T-helper 2 cell treated with Interferon-gamma antibody and Interleukin-4, amounts not matched to agents 5 μg/mL and 100 μg/mL, for 36 hours (primary cell): ENCODE measurements around the gene C11orf86.
"Not testable (repeated sequence)": the region's sequence is repeated elsewhere in the genome, so short reads cannot be mapped to it uniquely, and the experiment has no call there.

Experiments used
- DNase-seq: peaks from one replicate; pipeline ENCODE4 v3.0.0; 2021; ENCODE audit warnings: low spot score
- H3K27ac Mint-ChIP-seq: one replicate; pipeline ENCODE4 v1.8.0; 2021; ENCODE audit warnings: mild to moderate bottlenecking, mixed read lengths
- H3K27me3 Mint-ChIP-seq: one replicate; pipeline ENCODE4 v1.8.0; 2021; ENCODE audit warnings: low read depth, mixed read lengths
- H3K36me3 Mint-ChIP-seq: one replicate; pipeline ENCODE4 v1.8.0; 2021; ENCODE audit warnings: low read depth, mixed read lengths
- H3K4me1 Mint-ChIP-seq: one replicate; pipeline ENCODE4 v1.8.0; 2021; ENCODE audit warnings: low read depth, mixed read lengths
- H3K4me3 Mint-ChIP-seq: one replicate; pipeline ENCODE4 v1.8.0; 2022; ENCODE audit warnings: mild to moderate bottlenecking, moderate library complexity, mixed read lengths
- H3K9me3 Mint-ChIP-seq: one replicate; pipeline ENCODE4 v1.8.0; 2021; ENCODE audit warnings: mixed read lengths

The C11orf86 gene

GRCh38 chr11:66957971-66958231 is 17.2 kb upstream of the C11orf86 start:
- H3K27ac Mint-ChIP-seq = peak overlapping the region; percentile 93
- H3K27me3 Mint-ChIP-seq = no peaks in the 10 kb centered on the region
- no peaks in the 10 kb centered on the region for H3K36me3 Mint-ChIP-seq
- DNase-seq = no peak
- peak overlapping the region; percentile 85 for H3K4me3 Mint-ChIP-seq
- peaks cover 17% of the 10 kb centered on the region for H3K4me1 Mint-ChIP-seq
- no peaks in the 10 kb centered on the region for H3K9me3 Mint-ChIP-seq

DNA sequence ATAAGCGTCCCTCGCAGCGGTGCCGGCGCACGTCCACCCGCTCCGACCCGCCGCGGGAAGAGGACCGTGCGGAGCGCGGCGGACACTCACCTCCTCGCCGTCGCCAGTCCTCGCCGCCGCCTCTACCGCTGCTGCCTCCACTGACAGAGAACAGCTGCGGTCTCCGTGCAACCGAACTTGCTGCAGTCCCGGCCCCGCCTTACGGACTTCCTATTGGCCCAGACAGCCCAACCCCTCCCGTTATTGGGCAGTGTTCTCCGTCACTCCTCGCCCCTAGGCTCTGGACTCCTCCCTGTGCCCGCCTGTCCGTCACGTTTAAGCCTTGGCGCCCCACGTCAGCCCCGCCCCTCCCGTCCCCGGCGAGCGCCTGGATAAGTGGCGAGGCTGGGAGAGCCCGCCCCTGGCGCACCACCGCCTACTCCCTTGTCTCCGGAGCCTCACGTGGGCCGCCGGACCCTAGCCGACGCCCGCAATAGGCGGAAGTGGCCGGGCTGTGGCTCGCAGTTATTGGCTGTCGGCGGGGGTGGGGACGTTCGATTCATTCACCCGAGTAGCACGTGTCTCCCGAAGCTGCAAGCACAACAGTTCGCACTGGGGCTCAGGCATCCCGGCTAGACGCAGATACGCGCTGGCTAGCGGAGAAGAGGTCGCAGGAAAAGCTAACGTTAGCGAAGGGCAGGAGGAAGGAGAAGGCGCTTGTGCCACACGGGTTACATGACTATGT is 16.7 kb upstream of the C11orf86 start, which contains the start of gene PC:
PC (minus strand) TSS at position 152 of the 724 bp plus-strand sequence. CDS start 86,224 bp downstream, outside the sequence.
- H3K36me3 Mint-ChIP-seq = no peaks in the 10 kb centered on the region
- H3K27me3 Mint-ChIP-seq = no peaks in the 10 kb centered on the region
- DNase-seq = peak; percentile 98
- H3K27ac Mint-ChIP-seq = peak within 1 kb of the TSS; percentile 93
- peaks cover 17% of the 10 kb centered on the region for H3K4me1 Mint-ChIP-seq
- H3K4me3 Mint-ChIP-seq = peak within 1 kb of the TSS; percentile 85
- no peaks in the 10 kb centered on the region for H3K9me3 Mint-ChIP-seq

- H3K27me3 Mint-ChIP-seq = no peaks in the 10 kb centered on the region
- DNase-seq = no peak
- peak overlapping the region; percentile 85 for H3K4me3 Mint-ChIP-seq
- H3K27ac Mint-ChIP-seq = peak overlapping the region; percentile 93
- H3K9me3 Mint-ChIP-seq = no peaks in the 10 kb centered on the region
- H3K4me1 Mint-ChIP-seq = peaks cover 17% of the 10 kb centered on the region
- no peaks in the 10 kb centered on the region for H3K36me3 Mint-ChIP-seq
These were observed 16.2 kb upstream of the C11orf86 start for GRCh38 chr11:66958956-66959274.

- H3K27ac Mint-ChIP-seq, H3K9me3 Mint-ChIP-seq, H3K36me3 Mint-ChIP-seq, H3K4me3 Mint-ChIP-seq, H3K27me3 Mint-ChIP-seq, DNase-seq: not testable (repeated sequence)
- peaks cover 16% of the 10 kb centered on the region for H3K4me1 Mint-ChIP-seq
These were observed 13.4 kb upstream of the C11orf86 start for GRCh38 chr11:66961691-66962213.

- no peak overlapping the region for H3K4me3 Mint-ChIP-seq
- no peak overlapping the region for H3K27ac Mint-ChIP-seq
- peaks cover 3% of the 10 kb centered on the region for H3K27me3 Mint-ChIP-seq
- no peaks in the 10 kb centered on the region for H3K36me3 Mint-ChIP-seq
- DNase-seq = no peak
- H3K4me1 Mint-ChIP-seq = peaks cover 14% of the 10 kb centered on the region
- H3K9me3 Mint-ChIP-seq = no peaks in the 10 kb centered on the region
These were observed 12.9 kb upstream of the C11orf86 start for GRCh38 chr11:66962247-66962646.

GRCh38 chr11:66962801-66963200 is 12.3 kb upstream of the C11orf86 start:
- Mint-ChIP-seq H3K27ac (no peak overlapping the region), H3K9me3 (no peaks in the 10 kb centered on the region), H3K27me3 (peaks cover 3% of the 10 kb centered on the region), H3K36me3 (no peaks in the 10 kb centered on the region), H3K4me3 (no peak overlapping the region), H3K4me1 (peaks cover 12% of the 10 kb centered on the region)
- no peak for DNase-seq

DNA sequence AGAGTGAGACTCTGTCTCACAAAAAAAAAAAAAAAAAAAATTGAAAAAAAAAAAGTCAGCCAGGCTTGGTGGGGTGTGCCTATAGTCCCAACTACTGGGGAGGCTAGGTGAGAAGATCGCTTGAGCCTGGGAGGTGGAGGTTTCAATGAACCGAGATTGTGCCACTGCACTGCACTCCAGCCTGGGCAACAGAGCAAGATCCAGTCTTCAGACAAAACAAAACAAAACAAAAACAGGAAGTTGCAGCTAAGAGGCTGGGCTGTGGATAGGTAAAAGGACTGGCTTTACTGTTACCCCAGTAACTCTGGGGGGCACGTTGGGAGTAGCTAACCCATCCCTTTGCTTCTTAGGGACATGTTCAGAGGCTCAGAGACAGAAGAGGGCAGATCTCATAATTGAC is 10.6 kb upstream of the C11orf86 start:
- no peak overlapping the region for H3K4me3 Mint-ChIP-seq
- H3K9me3 Mint-ChIP-seq = no peaks in the 10 kb centered on the region
- no peak overlapping the region for H3K27ac Mint-ChIP-seq
- no peak for DNase-seq
- H3K4me1 Mint-ChIP-seq = peaks cover 11% of the 10 kb centered on the region
- no peaks in the 10 kb centered on the region for H3K36me3 Mint-ChIP-seq
- peaks cover 3% of the 10 kb centered on the region for H3K27me3 Mint-ChIP-seq

- no peak for DNase-seq
- Mint-ChIP-seq H3K9me3 (no peaks in the 10 kb centered on the region), H3K4me1 (peaks cover 17% of the 10 kb centered on the region), H3K36me3 (no peaks in the 10 kb centered on the region), H3K27ac (no peak overlapping the region), H3K27me3 (peaks cover 3% of the 10 kb centered on the region), H3K4me3 (no peak overlapping the region)
These were observed 8.8 kb upstream of the C11orf86 start for GRCh38 chr11:66966351-66966750.

GRCh38 chr11:66967670-66968425 is 7.3 kb upstream of the C11orf86 start:
- Mint-ChIP-seq H3K9me3 (no peaks in the 10 kb centered on the region), H3K36me3 (no peaks in the 10 kb centered on the region), H3K4me1 (peaks cover 17% of the 10 kb centered on the region), H3K4me3 (no peak overlapping the region), H3K27ac (no peak overlapping the region), H3K27me3 (peaks cover 3% of the 10 kb centered on the region)
- DNase-seq = no peak

DNA sequence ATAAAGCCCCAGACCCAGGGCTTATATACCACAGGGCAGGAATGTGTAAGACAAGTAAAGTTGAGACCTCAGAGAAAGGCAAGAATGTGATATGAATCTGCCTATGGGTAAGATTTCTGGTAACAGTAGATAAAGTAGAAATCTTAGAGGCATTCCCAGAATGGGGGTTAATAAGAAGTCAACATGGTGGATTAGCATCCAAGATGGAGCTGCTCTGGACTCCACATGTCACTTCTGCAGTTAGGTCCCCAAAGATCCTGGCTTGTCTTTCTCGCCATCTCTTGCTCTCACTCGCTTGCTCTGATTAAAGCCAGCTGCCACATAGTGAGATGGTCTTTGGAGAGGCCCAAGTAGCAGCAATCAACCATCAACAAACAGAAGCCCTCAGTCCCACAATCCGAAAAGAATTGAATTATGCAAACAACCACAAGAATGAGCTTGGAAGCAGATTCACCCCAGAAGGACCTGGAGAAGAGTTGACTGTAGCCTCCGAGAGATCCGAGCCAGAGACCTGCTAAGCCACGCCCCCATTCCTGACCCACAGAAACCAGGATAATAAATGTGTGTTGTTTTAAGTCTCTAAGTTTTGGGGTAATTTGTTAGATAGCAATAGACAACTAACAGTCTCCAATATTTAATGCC is 5.4 kb upstream of the C11orf86 start:
- Mint-ChIP-seq H3K27ac (no peak overlapping the region), H3K27me3 (peaks cover 3% of the 10 kb centered on the region), H3K4me3 (no peak overlapping the region), H3K9me3 (no peaks in the 10 kb centered on the region), H3K4me1 (peaks cover 17% of the 10 kb centered on the region), H3K36me3 (no peaks in the 10 kb centered on the region)
- DNase-seq = no peak

DNA sequence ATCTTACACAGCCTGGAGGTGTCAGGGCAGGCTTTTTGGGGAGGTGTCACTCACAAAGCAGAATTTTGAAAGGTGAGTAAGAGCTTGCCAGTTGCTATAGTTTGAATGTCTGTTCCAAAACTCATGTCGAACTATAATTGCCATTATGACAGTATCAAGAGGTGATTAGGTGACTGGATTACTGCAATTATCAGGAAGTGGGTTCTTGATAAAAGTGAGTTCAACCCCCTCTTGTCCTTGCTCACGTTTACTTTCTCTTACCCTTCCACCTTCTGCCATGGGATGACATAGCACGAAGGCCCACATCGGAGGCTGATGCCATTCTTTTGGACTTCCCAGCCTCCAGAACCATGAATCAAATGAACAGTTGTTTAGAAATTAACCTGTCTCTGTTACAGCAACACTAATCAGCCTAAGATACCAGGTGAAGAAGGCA is 4.7 kb upstream of the C11orf86 start:
- no peaks in the 10 kb centered on the region for H3K9me3 Mint-ChIP-seq
- no peak for DNase-seq
- no peak overlapping the region for H3K4me3 Mint-ChIP-seq
- H3K27me3 Mint-ChIP-seq = peaks cover 3% of the 10 kb centered on the region
- no peak overlapping the region for H3K27ac Mint-ChIP-seq
- H3K4me1 Mint-ChIP-seq = peaks cover 17% of the 10 kb centered on the region
- no peaks in the 10 kb centered on the region for H3K36me3 Mint-ChIP-seq

GRCh38 chr11:66970807-66971442 is 4.2 kb upstream of the C11orf86 start:
- no peaks in the 10 kb centered on the region for H3K36me3 Mint-ChIP-seq
- no peak overlapping the region for H3K4me3 Mint-ChIP-seq
- peak; percentile 65 for DNase-seq
- peaks cover 16% of the 10 kb centered on the region for H3K4me1 Mint-ChIP-seq
- H3K9me3 Mint-ChIP-seq = no peaks in the 10 kb centered on the region
- H3K27me3 Mint-ChIP-seq = peaks cover 2% of the 10 kb centered on the region
- H3K27ac Mint-ChIP-seq = no peak overlapping the region

DNA sequence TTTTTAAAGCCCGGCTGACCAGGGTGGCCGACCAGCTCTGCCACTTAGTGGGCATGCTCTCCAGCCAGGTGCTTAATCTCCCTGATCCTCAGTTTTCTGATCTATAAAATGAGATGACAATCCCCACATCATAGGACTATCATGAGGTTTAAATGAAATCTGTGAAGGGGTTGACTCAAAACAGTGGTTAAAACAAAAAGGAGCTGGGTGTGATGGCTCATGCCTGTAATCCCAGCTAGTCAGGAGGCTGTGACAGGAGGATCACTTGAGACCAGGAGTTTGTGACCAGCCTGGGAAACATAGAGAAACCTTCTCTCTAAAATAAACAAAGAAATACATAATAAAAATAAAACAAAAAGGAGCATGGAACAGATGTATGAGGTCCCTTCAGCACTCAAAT is 3.6 kb upstream of the C11orf86 start:
- Mint-ChIP-seq H3K36me3 (no peaks in the 10 kb centered on the region), H3K4me3 (no peak overlapping the region), H3K27ac (no peak overlapping the region), H3K9me3 (no peaks in the 10 kb centered on the region), H3K4me1 (peaks cover 13% of the 10 kb centered on the region), H3K27me3 (no peaks in the 10 kb centered on the region)
- DNase-seq = no peak
